Ovary (tissue), 10 donors: Measurements from ENCODE around the gene ZPBP. TPM values are rescaled to one million over a fixed set of nuclear protein-coding genes. Genes with fewer than 3 reads are reported as not detected.
A peak's percentile ranks its signal among the peaks of the same experiment; 100 is the strongest.

ENCODE experiments used
- DNase-seq, 5 donors: peaks; one replicate each; pipeline ENCODE4 v3.0.0-alpha.2; 2019 to 2020
- H3K27ac ChIP-seq, 2 donors: fragments of 200-600 bp; one replicate each; pipeline versions ENCODE4 v1.5.1 to v1.8.0; 2019 to 2022
- H3K27me3 ChIP-seq: fragments of 200-600 bp; one replicate; pipeline ENCODE4 v1.8.0; 2022
- H3K36me3 ChIP-seq: fragments of 200-600 bp; sonication (generic); one replicate; pipeline ENCODE4 v1.5.1; 2019
- H3K4me1 ChIP-seq: one replicate; pipeline ENCODE4 v1.8.1; 2013; ENCODE audit warnings: mild to moderate bottlenecking, moderate library complexity; ENCODE audit not compliant: insufficient read depth
- H3K4me3 ChIP-seq: fragments of 200-600 bp; sonication (generic); one replicate; pipeline ENCODE4 v1.5.1; 2017
- H3K9me3 ChIP-seq, 2 donors: fragments of 200-600 bp in 1 of 2; sonication (generic) in 1 of 2; one replicate each; pipeline versions ENCODE4 v1.5.1 to v1.8.1; 2013 to 2019; ENCODE audit warnings: mild to moderate bottlenecking in 1 of 2, moderate library complexity in 1 of 2
- EP300 ChIP-seq: sonication (generic); formaldehyde crosslinking; IDR thresholded peaks from one replicate; pipeline ENCODE4 v1.6.1; 2017; ENCODE audit warnings: antibody characterized with exemption
- POLR2A ChIP-seq: fragments of 450-650 bp; IDR thresholded peaks from one replicate; pipeline ENCODE4 v1.6.1; 2017; ENCODE audit warnings: antibody characterized with exemption, mild to moderate bottlenecking, moderate library complexity
- WGBS, 3 donors: extraction: QIAGEN DNeasy Blood & Tissue Kit in 1 of 3; methylation state at CpG; one replicate each; pipeline versions ENCODE4 v1.1.5 to v1.1.7; 2013 to 2017; 5-methylcytosine and 5-hydroxymethylcytosine counted together
- intact Hi-C, 4 donors: fragments of 100-400 bp; cut with DNase I; formaldehyde crosslinking; loops; one replicate each; pipeline versions ENCODE4 v1.11.0 to v1.15.1; 2022 to 2023
- long read RNA-seq, 3 donors: library from polyadenylated mRNA in 2 of 3; unstranded in 2 of 3; transcript quantifications; one replicate each; pipeline ENCODE4 v2.0.0 and lab custom pipeline, GENCODE V29; 2021 to 2026
- polyA plus RNA-seq, 2 donors: library from polyadenylated mRNA; stranded (reverse); fragments of 200-250 nt in 1 of 2; fragments of 350-450 nt in 1 of 2; fragmentation: Illumina TruSeq in 1 of 2; extraction: RNeasy Lipid Tissue Mini Kit (QIAGEN cat#74804) in 1 of 2; gene quantifications; one replicate each; pipeline ENCODE4 v1.2.3, GENCODE V29; 2013 to 2014
- total RNA-seq, 7 donors: library from RNA; depleted of rRNA in 2 of 7; stranded (reverse); fragments of >200 nt in 2 of 7; fragmentation: NEBNext Ultra II Directional in 3 of 7; extraction: Animal tissue kit (Norgen Biotek cat#: 25700) in 3 of 7; gene quantifications; one replicate each; pipeline versions ENCODE4 v1.1.0 to v1.2.4, GENCODE V29; 2016 to 2023
- TF ChIP-seq, protein P1 (sequence below), 3 donors: fragments of 450-650 bp in 2 of 3; fragments of 200-600 bp in 1 of 3; IDR thresholded peaks; one replicate each; pipeline versions ENCODE4 v1.5.1 to v1.8.0; 2016 to 2022; ENCODE audit warnings: antibody characterized with exemption in 3 of 3, mild to moderate bottlenecking in 1 of 3
- donor health status: DM: no; HTN: no; CAD: no; lungs with moderate emphysema.
- donor health status: DM: no; HTN: no; CAD: no.
- donor health status: Bipolar disorder and iron deficiency.
- donor health status: DM: yes; HTN: yes; CAD: no.
- donor health status: DM: no; HTN: no; CAD: no.
- donor health status: DM: yes; HTN: yes; CAD: no.

ZPBP gene, protein sequence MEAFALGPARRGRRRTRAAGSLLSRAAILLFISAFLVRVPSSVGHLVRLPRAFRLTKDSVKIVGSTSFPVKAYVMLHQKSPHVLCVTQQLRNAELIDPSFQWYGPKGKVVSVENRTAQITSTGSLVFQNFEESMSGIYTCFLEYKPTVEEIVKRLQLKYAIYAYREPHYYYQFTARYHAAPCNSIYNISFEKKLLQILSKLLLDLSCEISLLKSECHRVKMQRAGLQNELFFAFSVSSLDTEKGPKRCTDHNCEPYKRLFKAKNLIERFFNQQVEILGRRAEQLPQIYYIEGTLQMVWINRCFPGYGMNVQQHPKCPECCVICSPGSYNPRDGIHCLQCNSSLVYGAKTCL
- total RNA-seq: 1 to 10 TPM in 3 of 7 donors, under 1 TPM in 2, not detected in 2; 0.24 to 1.8 (median 1.1) TPM
- polyA plus RNA-seq: under 1 TPM in 1 of 2 donors, not detected in 1; 0.30 TPM
- long read RNA-seq, donor 1, partial matches to known transcripts: 0 of 1 reads
- long read RNA-seq, donor 1, other reads (novel, unspliced or antisense): 1 of 1 reads
- long read RNA-seq, donor 2: 0 reads
- long read RNA-seq, donor 3: 0 reads

DNA sequence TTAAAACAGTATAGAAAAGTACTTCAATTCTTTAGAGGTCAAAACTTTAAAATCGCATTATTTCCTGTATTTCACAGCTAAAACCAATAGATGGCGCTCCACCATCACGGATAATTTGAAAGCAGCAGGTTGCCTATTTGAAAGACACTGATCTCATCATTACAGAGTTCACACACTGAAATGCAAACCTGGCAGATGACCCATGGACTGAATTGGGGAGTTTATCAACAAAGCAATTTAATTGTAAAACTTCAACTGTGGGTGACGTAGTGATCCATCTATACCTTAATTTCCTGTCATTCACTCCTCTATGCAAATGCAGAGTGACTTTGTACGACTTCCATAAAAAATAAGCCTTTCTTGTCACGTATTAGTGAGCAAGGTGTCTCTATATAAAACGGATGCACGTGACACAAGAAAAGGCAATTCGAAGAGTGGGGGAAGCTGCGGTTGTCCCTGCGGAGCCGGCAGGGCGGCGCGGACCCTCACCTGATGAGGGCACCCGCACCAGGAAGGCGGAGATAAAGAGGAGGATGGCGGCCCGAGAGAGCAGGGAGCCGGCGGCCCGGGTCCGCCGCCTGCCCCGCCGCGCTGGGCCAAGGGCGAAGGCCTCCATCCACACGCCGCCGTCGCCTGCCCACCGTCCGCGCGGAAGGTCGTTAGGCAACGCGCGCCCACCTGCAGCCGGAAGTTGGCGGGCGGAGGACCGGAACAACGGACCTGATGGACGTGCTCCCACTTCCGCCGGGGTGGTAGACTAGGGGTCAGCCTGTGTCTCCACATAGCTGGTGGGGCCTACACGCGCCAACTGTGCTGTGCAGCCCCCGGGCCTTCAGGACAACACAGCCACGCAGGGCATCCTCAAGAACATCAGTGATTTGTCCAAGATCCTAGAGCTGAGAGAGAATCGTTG is at the start of gene ZPBP:
Gene ZPBP (minus strand): TSS at position 668 of the 913 bp plus-strand sequence. CDS start 52 bp downstream, at position 616.
- no peaks in the 10 kb centered on the region for H3K27me3 ChIP-seq
- no peaks in the 10 kb centered on the region for H3K36me3 ChIP-seq
- H3K4me1 ChIP-seq: no peaks in the 10 kb centered on the region
- no peaks in the 10 kb centered on the region for H3K9me3 ChIP-seq
- WGBS, 3 donors: 16 to 26% (median 20%) methylated on average over 34 to 53 of the region's 53 CpGs
- TF ChIP-seq, protein P1, sequence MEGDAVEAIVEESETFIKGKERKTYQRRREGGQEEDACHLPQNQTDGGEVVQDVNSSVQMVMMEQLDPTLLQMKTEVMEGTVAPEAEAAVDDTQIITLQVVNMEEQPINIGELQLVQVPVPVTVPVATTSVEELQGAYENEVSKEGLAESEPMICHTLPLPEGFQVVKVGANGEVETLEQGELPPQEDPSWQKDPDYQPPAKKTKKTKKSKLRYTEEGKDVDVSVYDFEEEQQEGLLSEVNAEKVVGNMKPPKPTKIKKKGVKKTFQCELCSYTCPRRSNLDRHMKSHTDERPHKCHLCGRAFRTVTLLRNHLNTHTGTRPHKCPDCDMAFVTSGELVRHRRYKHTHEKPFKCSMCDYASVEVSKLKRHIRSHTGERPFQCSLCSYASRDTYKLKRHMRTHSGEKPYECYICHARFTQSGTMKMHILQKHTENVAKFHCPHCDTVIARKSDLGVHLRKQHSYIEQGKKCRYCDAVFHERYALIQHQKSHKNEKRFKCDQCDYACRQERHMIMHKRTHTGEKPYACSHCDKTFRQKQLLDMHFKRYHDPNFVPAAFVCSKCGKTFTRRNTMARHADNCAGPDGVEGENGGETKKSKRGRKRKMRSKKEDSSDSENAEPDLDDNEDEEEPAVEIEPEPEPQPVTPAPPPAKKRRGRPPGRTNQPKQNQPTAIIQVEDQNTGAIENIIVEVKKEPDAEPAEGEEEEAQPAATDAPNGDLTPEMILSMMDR (IDR thresholded peaks at IDR 0.05): peak; percentile 18 to 68 (median 58)
- TF ChIP-seq POLR2A: no peak
- no peak for TF ChIP-seq EP300
- no peak within 1 kb of the TSS for H3K27ac ChIP-seq
- intact Hi-C loops: no loop called here
- peak in 3 of 5 donors; percentile 25 to 55 (median 33) for DNase-seq
- H3K4me3 ChIP-seq: peak within 1 kb of the TSS; percentile 41

DNA sequence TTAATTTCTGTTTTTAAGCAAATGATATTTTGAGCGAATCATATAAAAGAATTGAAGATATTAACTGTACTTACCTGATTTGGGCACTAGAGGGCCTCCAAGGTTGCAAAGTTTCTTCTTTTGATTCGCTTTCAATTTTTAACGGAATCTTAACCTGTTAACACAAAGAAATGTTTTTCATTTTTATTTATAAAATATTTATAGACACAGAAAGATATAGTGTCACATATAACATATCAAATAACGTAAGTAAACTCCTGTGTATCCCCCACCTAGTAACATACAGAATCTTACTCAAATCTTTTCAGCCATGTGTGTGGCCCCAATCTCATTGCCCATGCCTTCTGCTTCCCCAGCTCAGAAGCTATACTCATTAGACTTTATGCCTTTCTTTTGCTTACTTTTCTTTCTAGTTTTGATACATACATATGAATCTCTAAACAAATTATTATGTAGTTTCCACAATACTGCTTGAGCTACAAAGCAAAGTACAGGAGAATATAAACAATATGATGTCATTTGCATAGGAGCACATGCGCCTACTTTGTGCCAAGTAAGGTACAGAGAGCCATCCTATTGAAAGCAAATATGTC is 49.5 kb upstream of the ZPBP start:
- no peaks in the 10 kb centered on the region for H3K27me3 ChIP-seq
- no peak overlapping the region for H3K27ac ChIP-seq
- DNase-seq: no peak
- no peaks in the 10 kb centered on the region for H3K4me1 ChIP-seq
- no peak overlapping the region for H3K4me3 ChIP-seq
- WGBS, 3 donors: 22 to 26% (median 23%) methylated on average over 5 of the region's 5 CpGs
- no peaks in the 10 kb centered on the region for H3K9me3 ChIP-seq
- intact Hi-C loops: loop anchor here in 1 of 4 donors (10.0 kb wide), 2 partner anchors 542 to 1012 kb away; no protein-coding TSS in a partner anchor
- no peaks in the 10 kb centered on the region for H3K36me3 ChIP-seq
- no peak for TF ChIP-seq POLR2A
- TF ChIP-seq, protein P1 (IDR thresholded peaks at IDR 0.05): peak; percentile 32 to 65 (median 53)

DNA sequence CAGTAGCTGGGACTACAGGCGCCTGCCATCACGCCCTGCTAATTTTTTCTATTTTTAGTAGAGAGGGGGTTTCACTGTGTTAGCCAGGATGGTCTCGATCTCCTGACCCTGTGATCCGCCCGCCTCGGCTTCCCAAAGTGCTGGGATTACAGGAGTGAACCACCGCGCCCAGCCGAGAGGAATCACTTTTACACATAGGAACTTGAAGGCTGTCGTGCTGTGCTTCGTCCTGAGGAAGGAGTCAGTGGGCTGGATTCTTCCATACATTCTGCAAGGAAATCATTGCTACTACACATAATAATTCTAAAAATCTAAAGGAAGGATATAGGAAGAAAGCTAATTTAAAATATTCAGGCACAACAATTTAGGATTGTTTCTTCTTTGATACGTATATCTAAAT is 48.8 kb upstream of the ZPBP start:
- H3K4me3 ChIP-seq: no peak overlapping the region
- intact Hi-C loops: loop anchor here in 1 of 4 donors (10.0 kb wide), 2 partner anchors 543 to 1013 kb away; no protein-coding TSS in a partner anchor
- no peak overlapping the region for H3K27ac ChIP-seq
- no peaks in the 10 kb centered on the region for H3K9me3 ChIP-seq
- H3K4me1 ChIP-seq: no peaks in the 10 kb centered on the region
- TF ChIP-seq, protein P1 (IDR thresholded peaks at IDR 0.05): no peak
- TF ChIP-seq EP300 (no peak), POLR2A (no peak)
- no peaks in the 10 kb centered on the region for H3K36me3 ChIP-seq
- 72 to 76% (median 76%) methylated on average over 12 of the region's 12 CpGs for WGBS, 3 donors
- DNase-seq: no peak
- no peaks in the 10 kb centered on the region for H3K27me3 ChIP-seq

DNA sequence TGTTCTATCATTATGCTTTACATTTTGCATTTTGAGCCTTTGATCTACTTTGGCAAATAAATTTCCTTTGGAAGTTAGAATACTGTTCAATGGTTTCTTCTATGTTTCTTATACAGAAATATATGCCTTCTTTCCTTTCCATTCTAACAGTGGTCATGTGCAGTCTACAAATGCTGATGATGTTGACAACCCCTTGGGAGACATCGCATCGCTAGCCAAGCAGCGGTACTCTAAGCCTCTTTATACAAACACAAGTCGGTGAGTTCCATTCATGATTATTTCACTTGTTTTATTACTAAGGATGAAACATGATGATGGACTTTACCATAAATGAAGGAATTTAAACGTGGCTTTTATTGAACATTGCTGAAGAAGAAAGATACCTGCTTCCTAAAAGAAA is 48.1 kb upstream of the ZPBP start:
- Histone ChIP-seq H3K27me3 (no peaks in the 10 kb centered on the region), H3K9me3 (no peaks in the 10 kb centered on the region), H3K4me3 (no peak overlapping the region), H3K4me1 (no peaks in the 10 kb centered on the region), H3K36me3 (no peaks in the 10 kb centered on the region), H3K27ac (no peak overlapping the region)
- DNase-seq: no peak
- intact Hi-C loops: loop anchor here in 1 of 4 donors (10.0 kb wide), 2 partner anchors 544 to 1014 kb away; no protein-coding TSS in a partner anchor
- 80 to 82% (median 81%) methylated on average over 5 of the region's 5 CpGs for WGBS, 3 donors
- TF ChIP-seq POLR2A: no peak
